ENCODE data around the gene ITSN1.

ITSN1 gene

DNA sequence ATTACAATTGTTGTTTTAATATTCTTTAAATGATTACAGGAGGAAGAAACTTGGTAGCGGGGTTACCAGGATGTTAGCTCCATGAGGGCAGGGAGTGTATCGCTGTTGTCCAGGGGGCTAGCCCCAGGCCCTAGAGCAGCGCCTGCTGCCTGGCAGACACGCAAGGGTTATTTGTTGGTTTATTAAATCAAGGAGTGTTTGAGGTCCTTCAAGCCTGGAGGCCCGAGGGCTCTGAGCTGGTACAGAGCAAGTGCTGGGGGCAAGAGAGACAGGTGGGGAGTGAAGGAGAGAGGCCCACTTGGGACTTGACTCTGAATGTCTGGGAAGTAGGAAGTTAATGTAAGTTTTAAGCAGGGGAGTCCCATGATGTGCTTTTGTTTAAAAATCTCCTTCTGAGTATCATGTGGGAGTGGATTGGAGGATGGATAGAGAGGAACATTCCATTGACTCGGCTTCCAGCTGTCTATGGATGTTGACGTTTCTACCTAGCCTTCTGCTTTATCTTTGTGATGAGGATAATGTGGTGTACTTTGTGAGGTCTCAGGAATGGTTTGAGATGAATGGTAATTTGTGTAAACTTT is 8.7 kb downstream of the ITSN1 start:
- TF ChIP-seq, protein P1, sequence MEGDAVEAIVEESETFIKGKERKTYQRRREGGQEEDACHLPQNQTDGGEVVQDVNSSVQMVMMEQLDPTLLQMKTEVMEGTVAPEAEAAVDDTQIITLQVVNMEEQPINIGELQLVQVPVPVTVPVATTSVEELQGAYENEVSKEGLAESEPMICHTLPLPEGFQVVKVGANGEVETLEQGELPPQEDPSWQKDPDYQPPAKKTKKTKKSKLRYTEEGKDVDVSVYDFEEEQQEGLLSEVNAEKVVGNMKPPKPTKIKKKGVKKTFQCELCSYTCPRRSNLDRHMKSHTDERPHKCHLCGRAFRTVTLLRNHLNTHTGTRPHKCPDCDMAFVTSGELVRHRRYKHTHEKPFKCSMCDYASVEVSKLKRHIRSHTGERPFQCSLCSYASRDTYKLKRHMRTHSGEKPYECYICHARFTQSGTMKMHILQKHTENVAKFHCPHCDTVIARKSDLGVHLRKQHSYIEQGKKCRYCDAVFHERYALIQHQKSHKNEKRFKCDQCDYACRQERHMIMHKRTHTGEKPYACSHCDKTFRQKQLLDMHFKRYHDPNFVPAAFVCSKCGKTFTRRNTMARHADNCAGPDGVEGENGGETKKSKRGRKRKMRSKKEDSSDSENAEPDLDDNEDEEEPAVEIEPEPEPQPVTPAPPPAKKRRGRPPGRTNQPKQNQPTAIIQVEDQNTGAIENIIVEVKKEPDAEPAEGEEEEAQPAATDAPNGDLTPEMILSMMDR (conservative IDR thresholded peaks at IDR 0.05; ENCODE audit: control insufficient read depth, insufficient read depth, low read depth, low read length), result no peak
- no peak overlapping the region for H3K4me3 ChIP-seq (ENCODE audit: control insufficient read depth, low read depth, low read length)
- DNase-seq (ENCODE audit: low read depth), result no peak

- H3K4me3 ChIP-seq (ENCODE audit: control insufficient read depth, low read depth, low read length), result no peak overlapping the region
- no peak for DNase-seq (ENCODE audit: low read depth)
Observed at GRCh38 chr21:33651965-33652680, 9.8 kb downstream of the ITSN1 start.

DNA sequence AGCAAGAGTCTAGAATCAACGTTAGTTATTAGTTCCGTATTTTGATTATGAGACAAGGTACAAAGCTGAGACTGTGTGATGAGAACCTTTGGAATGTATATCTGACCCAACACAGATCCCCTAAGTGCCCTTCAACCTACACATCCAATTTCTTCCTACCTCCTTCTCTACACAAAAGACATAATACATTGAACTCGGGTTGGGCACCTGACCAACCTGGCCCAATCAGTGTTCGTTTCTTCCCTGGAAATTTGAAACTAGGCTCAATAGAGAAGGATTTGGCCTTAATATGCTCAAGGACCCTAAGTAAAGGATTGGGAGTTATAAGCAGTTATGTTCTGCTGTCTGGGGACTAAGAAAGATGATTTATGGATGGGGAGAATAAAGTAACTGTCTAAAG is 12.1 kb downstream of the ITSN1 start:
- TF ChIP-seq, protein P1 (conservative IDR thresholded peaks at IDR 0.05; ENCODE audit: control insufficient read depth, insufficient read depth, low read depth, low read length), result no peak
- DNase-seq (ENCODE audit: low read depth), result no peak
- H3K4me3 ChIP-seq (ENCODE audit: control insufficient read depth, low read depth, low read length), result no peak overlapping the region

More at GRCh38 chr21:33651965-33652680, 9.8 kb downstream of the ITSN1 start:
- TF ChIP-seq, protein P1 (conservative IDR thresholded peaks at IDR 0.05; ENCODE audit: control insufficient read depth, insufficient read depth, low read depth, low read length), result no peak

- no peak overlapping the region for H3K4me3 ChIP-seq (ENCODE audit: control insufficient read depth, low read depth, low read length)
- peak; percentile 65 for DNase-seq (ENCODE audit: low read depth)
- TF ChIP-seq, protein P1 (conservative IDR thresholded peaks at IDR 0.05; ENCODE audit: control insufficient read depth, insufficient read depth, low read depth, low read length), result no peak
Observed at GRCh38 chr21:33655588-33656221, 13.4 kb downstream of the ITSN1 start.

- H3K4me3 ChIP-seq (ENCODE audit: control insufficient read depth, low read depth, low read length), result no peak overlapping the region
- no peak for DNase-seq (ENCODE audit: low read depth)
- TF ChIP-seq, protein P1 (conservative IDR thresholded peaks at IDR 0.05; ENCODE audit: control insufficient read depth, insufficient read depth, low read depth, low read length), result no peak
Observed at GRCh38 chr21:33657124-33657820, 15.0 kb downstream of the ITSN1 start.

- DNase-seq (ENCODE audit: low read depth), result no peak
- TF ChIP-seq, protein P1 (conservative IDR thresholded peaks at IDR 0.05; ENCODE audit: control insufficient read depth, insufficient read depth, low read depth, low read length), result no peak
- no peak overlapping the region for H3K4me3 ChIP-seq (ENCODE audit: control insufficient read depth, low read depth, low read length)
Observed at GRCh38 chr21:33658919-33659567, 16.7 kb downstream of the ITSN1 start.
